Astrocyte (in vitro differentiated cells and primary cell): ENCODE data around the gene TRAK1.

Experiments used
- CTCF ChIP-seq: IDR thresholded peaks from 2 replicates; pipeline ENCODE4 v1.5.1; 2011; ENCODE audit warnings: low read depth, mild to moderate bottlenecking, inconsistent platforms, low read length, moderate library complexity; ENCODE audit not compliant: insufficient read depth
- EZH2 ChIP-seq: IDR thresholded peaks from 2 replicates; pipeline ENCODE4 v1.6.1; 2012; ENCODE audit warnings: mild to moderate bottlenecking, low read length, inconsistent platforms; ENCODE audit not compliant: insufficient read depth

- TF ChIP-seq CTCF (no peak), EZH2 (no peak)
These were observed 107.6 kb downstream of the TRAK1 start for GRCh38 chr3:42198709-42199108.
